ENCODE data around the gene TMEM212. TPM values are rescaled to one million over a fixed set of nuclear protein-coding genes. Genes with fewer than 3 reads are reported as not detected.

TMEM212 gene
- total and polyA plus RNA-seq, 2 of the 13 experiments (the other 11 are each of a cell fraction or from before 2014, with no cell fraction given): not detected

DNA sequence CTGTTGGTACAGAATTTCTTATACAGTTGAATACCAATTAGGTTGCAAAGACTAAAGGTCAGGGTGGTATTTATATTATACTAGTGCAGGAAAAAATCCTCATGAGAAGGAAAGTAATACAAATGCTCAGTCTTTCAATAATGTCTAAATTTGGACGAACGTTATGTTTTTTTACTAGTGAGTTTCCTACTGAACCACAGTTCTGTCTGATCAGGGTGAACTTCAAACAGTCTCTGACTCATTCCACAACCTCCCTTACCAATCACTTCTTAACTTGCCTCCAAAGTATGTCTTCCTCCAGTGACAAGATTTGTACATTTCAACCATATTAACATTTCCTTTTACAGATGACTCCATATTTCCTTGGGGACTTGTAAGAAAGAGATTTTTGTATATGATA lies 3.4 kb downstream of the TMEM212 start (continued):
- TF ChIP-seq EP300 (IDR thresholded peaks at IDR 0.05; ENCODE audit: low read depth in 2 of 2, low read length in 2 of 2) (0 out of 4 replicates have a peak, but pooled peaks of 1 of the 2 experiments have one; percentile 6), EP300 (CRISPR knock-in tag; IDR thresholded peaks at IDR 0.05; ENCODE audit: borderline replicate concordance) (no peak), ZNF598 (CRISPR knock-in tag; IDR thresholded peaks at IDR 0.05; ENCODE audit: borderline replicate concordance) (no peak), ZNF138 (CRISPR knock-in tag; IDR thresholded peaks at IDR 0.05; ENCODE audit: low read depth) (no peak), GFI1 (CRISPR knock-in tag; IDR thresholded peaks at IDR 0.05; ENCODE audit: borderline replicate concordance) (0 out of 2 replicates have a peak, but pooled peaks have one; percentile 35), MZF1 (CRISPR knock-in tag; IDR thresholded peaks at IDR 0.05; ENCODE audit: borderline replicate concordance) (no peak), TOE1 (CRISPR knock-in tag; IDR thresholded peaks at IDR 0.05) (no peak), NFYC (CRISPR knock-in tag; IDR thresholded peaks at IDR 0.05) (no peak), NR2F6 (IDR thresholded peaks at IDR 0.05) (no peak), NR2F6 (CRISPR knock-in tag; IDR thresholded peaks at IDR 0.05) (no peak), FOSL2 (CRISPR knock-in tag; IDR thresholded peaks at IDR 0.05) (peak; percentile 57; the same call in 1 of the 2 replicates), IRX3 (CRISPR knock-in tag; IDR thresholded peaks at IDR 0.05; ENCODE audit: borderline replicate concordance, low read depth) (no peak), ATRX (CRISPR knock-in tag; IDR thresholded peaks at IDR 0.05; ENCODE audit: borderline replicate concordance) (no peak), PAWR (CRISPR knock-in tag; IDR thresholded peaks at IDR 0.05; ENCODE audit: borderline replicate concordance) (no peak), ZNF768 (CRISPR knock-in tag; IDR thresholded peaks at IDR 0.05) (no peak), ZNF564 (CRISPR knock-in tag; IDR thresholded peaks at IDR 0.05) (no peak)
- TF ChIP-seq, protein P1, sequence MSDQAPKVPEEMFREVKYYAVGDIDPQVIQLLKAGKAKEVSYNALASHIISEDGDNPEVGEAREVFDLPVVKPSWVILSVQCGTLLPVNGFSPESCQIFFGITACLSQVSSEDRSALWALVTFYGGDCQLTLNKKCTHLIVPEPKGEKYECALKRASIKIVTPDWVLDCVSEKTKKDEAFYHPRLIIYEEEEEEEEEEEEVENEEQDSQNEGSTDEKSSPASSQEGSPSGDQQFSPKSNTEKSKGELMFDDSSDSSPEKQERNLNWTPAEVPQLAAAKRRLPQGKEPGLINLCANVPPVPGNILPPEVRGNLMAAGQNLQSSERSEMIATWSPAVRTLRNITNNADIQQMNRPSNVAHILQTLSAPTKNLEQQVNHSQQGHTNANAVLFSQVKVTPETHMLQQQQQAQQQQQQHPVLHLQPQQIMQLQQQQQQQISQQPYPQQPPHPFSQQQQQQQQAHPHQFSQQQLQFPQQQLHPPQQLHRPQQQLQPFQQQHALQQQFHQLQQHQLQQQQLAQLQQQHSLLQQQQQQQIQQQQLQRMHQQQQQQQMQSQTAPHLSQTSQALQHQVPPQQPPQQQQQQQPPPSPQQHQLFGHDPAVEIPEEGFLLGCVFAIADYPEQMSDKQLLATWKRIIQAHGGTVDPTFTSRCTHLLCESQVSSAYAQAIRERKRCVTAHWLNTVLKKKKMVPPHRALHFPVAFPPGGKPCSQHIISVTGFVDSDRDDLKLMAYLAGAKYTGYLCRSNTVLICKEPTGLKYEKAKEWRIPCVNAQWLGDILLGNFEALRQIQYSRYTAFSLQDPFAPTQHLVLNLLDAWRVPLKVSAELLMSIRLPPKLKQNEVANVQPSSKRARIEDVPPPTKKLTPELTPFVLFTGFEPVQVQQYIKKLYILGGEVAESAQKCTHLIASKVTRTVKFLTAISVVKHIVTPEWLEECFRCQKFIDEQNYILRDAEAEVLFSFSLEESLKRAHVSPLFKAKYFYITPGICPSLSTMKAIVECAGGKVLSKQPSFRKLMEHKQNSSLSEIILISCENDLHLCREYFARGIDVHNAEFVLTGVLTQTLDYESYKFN (CRISPR knock-in tag; conservative IDR thresholded peaks at IDR 0.05): 0 out of 2 replicates have a peak, but pooled peaks have one; percentile 23
- TF ChIP-seq, protein P2, sequence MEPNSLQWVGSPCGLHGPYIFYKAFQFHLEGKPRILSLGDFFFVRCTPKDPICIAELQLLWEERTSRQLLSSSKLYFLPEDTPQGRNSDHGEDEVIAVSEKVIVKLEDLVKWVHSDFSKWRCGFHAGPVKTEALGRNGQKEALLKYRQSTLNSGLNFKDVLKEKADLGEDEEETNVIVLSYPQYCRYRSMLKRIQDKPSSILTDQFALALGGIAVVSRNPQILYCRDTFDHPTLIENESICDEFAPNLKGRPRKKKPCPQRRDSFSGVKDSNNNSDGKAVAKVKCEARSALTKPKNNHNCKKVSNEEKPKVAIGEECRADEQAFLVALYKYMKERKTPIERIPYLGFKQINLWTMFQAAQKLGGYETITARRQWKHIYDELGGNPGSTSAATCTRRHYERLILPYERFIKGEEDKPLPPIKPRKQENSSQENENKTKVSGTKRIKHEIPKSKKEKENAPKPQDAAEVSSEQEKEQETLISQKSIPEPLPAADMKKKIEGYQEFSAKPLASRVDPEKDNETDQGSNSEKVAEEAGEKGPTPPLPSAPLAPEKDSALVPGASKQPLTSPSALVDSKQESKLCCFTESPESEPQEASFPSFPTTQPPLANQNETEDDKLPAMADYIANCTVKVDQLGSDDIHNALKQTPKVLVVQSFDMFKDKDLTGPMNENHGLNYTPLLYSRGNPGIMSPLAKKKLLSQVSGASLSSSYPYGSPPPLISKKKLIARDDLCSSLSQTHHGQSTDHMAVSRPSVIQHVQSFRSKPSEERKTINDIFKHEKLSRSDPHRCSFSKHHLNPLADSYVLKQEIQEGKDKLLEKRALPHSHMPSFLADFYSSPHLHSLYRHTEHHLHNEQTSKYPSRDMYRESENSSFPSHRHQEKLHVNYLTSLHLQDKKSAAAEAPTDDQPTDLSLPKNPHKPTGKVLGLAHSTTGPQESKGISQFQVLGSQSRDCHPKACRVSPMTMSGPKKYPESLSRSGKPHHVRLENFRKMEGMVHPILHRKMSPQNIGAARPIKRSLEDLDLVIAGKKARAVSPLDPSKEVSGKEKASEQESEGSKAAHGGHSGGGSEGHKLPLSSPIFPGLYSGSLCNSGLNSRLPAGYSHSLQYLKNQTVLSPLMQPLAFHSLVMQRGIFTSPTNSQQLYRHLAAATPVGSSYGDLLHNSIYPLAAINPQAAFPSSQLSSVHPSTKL (CRISPR knock-in tag; IDR thresholded peaks at IDR 0.05): peak; percentile 28; the same call in 1 of the 2 replicates

All from HepG2 (cell line).